Measurements from ENCODE around the gene ANO9. TPM values are rescaled to one million over a fixed set of nuclear protein-coding genes. Genes with fewer than 3 reads are reported as not detected.
A peak's percentile ranks its signal among the peaks of the same experiment; 100 is the strongest.

ANO9 gene
- total and polyA plus RNA-seq, 9 donors: 0.09 to 5.6 (median 0.37) TPM

DNA sequence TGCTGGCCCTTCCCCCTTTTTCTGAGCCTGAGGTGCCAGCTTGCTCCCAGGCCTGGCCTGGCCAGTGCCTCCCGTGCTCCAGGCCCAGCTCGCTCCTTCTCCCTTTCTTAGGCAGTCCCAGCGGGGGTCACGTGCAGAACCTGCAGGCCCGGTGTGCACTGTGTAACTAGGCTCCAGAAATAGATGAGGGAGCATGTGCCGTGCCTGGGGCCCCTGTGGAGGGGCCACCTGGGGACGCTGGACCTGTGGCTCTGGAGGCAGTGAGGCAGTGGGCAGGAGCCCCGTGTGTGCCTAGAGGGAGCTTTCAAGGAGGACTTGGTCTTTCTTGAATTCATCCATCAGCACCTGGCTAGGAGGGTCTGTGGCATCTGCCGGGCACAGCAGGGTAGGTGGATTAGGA lies 19.8 kb upstream of the ANO9 start:
- Histone ChIP-seq H3K27me3 (ENCODE audit: control insufficient read depth, insufficient read depth, low read length) (no peaks in the 10 kb centered on the region), H3K27ac (ENCODE audit: low read length) (no peak overlapping the region), H3K36me3 (ENCODE audit: control insufficient read depth, insufficient read depth, low read length) (peaks cover 44% of the 10 kb centered on the region), H3K4me3 (ENCODE audit: low read length) (no peak overlapping the region), H3K9me3 (replicated peaks; ENCODE audit: control insufficient read depth, low read depth, low read length) (no peaks in the 10 kb centered on the region), H3K4me1 (ENCODE audit: control insufficient read depth, insufficient read depth, low read length) (peaks cover 10% of the 10 kb centered on the region)
- no peak for DNase-seq
- WGBS (ENCODE audit: insufficient coverage): 85% methylated on average over 8 of the region's 9 CpGs

DNA sequence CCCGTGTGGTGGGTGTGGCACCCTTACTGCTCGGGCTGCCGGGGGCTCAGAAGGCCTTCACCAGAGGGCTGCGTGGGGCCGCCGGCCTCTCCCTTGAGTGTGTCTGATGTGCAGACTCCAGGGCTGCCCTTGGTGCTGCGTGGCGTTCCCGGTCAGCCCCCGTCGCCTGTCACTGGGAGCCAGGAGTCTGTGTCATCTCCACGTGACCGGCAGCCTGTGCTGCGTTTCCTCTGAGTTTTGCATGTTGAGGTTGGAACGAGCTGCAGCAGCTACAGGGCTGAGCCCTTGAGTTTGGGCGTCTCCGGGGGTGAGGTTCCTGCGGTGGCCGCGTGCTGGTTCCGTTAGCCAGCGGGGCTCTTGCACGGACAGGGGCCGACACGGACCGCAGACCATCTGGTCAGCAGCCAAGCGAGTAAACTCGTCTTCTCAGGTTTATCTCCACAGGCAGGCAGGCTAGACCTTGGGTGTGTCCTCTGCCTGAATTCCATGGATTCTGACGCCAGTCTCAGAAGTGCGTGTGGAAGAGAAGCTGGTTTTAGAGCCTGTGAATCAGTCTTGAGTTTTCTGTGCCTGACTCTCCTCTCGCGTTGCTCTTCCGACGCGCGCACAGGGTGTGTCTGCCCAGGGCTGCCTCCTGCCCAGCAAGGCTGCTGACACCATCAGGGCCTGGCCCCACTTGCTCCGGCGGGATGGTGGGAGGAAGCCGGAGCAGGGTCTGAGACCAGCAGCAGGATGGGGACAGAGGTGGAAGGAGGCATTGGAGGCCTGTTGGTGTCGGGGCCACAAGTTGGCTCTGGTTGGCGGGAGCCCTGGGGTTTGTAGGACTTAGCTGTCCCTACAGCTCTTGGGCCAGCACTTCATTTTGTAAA lies 18.8 kb upstream of the ANO9 start:
- Histone ChIP-seq H3K9me3 (replicated peaks; ENCODE audit: control insufficient read depth, low read depth, low read length) (no peaks in the 10 kb centered on the region), H3K4me3 (ENCODE audit: low read length) (no peak overlapping the region), H3K27me3 (ENCODE audit: control insufficient read depth, insufficient read depth, low read length) (no peaks in the 10 kb centered on the region), H3K27ac (ENCODE audit: low read length) (peak overlapping the region; percentile 42), H3K36me3 (ENCODE audit: control insufficient read depth, insufficient read depth, low read length) (peaks cover 44% of the 10 kb centered on the region), H3K4me1 (ENCODE audit: control insufficient read depth, insufficient read depth, low read length) (peaks cover 10% of the 10 kb centered on the region)
- WGBS (ENCODE audit: insufficient coverage): 87% methylated on average over 39 of the region's 41 CpGs
- no peak for DNase-seq

DNA sequence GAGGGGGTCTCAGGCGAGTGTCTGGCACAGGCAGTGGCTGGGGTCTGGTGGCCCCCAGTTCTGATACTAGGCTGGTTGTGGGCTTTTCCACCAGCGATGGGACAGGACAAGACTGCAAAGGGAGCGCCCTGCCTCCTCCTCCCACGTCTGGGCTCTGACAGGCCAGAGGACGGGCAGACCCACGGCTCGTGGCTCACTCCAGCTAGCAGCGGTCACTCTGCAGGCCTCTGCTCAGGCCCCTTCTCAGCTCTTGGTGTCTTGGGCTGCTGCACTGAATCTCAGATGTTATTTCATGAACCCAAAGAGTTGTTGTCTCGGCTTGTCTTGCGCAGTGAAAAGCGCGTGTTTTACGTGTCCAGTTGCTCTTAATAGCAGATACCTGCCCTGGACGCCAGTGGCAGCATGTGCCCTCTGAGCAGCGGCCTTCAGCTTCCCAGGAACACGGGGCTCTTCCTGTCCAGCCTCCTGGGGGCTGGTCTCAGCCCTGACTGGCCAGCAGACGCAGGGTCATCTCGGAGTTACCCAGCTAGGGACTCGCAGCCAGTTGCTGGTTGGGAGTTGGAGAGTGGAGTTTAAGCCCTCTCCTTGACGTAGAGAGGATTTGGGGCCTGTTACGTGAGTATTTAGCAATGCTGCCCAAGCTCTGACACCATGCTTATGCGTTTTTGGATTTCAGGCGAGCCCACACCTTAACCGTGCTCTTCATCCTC lies 17.9 kb upstream of the ANO9 start:
- DNase-seq: no peak
- Histone ChIP-seq H3K36me3 (ENCODE audit: control insufficient read depth, insufficient read depth, low read length) (peaks cover 46% of the 10 kb centered on the region), H3K9me3 (replicated peaks; ENCODE audit: control insufficient read depth, low read depth, low read length) (no peaks in the 10 kb centered on the region), H3K4me1 (ENCODE audit: control insufficient read depth, insufficient read depth, low read length) (peaks cover 13% of the 10 kb centered on the region), H3K27me3 (ENCODE audit: control insufficient read depth, insufficient read depth, low read length) (no peaks in the 10 kb centered on the region), H3K4me3 (ENCODE audit: low read length) (no peak overlapping the region), H3K27ac (ENCODE audit: low read length) (no peak overlapping the region)
- 90% methylated on average over 23 of the region's 24 CpGs for WGBS (ENCODE audit: insufficient coverage)

DNA sequence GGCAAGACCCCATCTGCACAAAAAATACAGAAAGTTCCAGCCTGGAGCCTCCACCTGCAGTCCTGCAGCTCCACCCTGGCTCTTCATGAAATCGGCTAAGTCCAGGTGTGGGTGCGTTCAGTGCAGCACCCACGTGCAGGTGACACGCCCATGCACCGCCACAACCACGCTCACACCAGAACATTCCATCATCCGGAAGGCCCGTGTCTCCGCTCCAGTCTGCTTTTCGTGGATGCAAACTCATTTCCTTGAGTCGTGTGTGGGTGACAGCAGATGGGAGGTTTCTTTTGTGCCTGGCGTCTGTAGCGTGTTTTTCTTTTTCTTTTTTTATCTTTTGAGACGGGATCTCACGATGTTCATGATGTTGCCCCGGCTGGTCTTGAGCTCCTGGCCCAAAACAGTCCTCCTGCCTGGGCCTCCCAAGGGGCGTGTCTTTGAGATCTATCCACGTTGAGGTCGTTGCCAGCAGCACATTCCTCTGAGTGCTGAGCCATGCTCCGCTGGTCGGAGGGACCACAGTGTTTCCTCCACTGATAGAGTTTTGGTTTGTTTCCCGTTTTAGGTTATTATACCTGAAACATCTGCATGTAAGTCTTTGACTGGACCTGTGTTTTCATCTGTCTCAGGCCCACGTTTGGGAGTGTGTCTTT lies 15.4 kb upstream of the ANO9 start:
- WGBS (ENCODE audit: insufficient coverage): 72% methylated on average over 17 of the region's 23 CpGs
- peaks cover 56% of the 10 kb centered on the region for H3K36me3 ChIP-seq (ENCODE audit: control insufficient read depth, insufficient read depth, low read length)

DNA sequence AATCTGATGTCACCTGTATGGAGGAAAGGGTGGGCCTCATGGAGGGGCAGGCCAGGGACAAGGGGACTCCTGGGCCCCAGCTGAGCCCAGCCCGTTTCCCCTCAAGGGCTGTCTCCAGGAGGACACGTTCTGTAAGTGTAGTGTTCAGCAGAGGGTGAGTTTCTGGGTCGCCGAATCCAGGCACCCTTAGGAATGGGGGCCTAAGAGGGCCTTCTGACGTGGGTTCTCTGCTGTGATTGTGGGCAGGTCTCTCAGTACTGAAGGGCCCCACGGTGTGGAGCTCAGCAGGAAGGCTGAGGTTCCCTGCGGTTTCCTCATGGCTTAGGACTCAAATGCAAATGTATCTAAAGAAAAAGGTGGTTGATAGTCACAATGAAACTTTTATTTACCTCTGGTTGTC lies 14.7 kb upstream of the ANO9 start:
- Histone ChIP-seq H3K27me3 (ENCODE audit: control insufficient read depth, insufficient read depth, low read length) (no peaks in the 10 kb centered on the region), H3K9me3 (replicated peaks; ENCODE audit: control insufficient read depth, low read depth, low read length) (no peaks in the 10 kb centered on the region), H3K4me1 (ENCODE audit: control insufficient read depth, insufficient read depth, low read length) (peaks cover 17% of the 10 kb centered on the region), H3K36me3 (ENCODE audit: control insufficient read depth, insufficient read depth, low read length) (peaks cover 53% of the 10 kb centered on the region), H3K27ac (ENCODE audit: low read length) (no peak overlapping the region), H3K4me3 (ENCODE audit: low read length) (no peak overlapping the region)
- WGBS (ENCODE audit: insufficient coverage): 80% methylated on average over 6 of the region's 7 CpGs
- no peak for DNase-seq

More for the DNA sequence above, 15.4 kb upstream of the ANO9 start:
- H3K27ac ChIP-seq (ENCODE audit: low read length): no peak overlapping the region
- H3K9me3 ChIP-seq (replicated peaks; ENCODE audit: control insufficient read depth, low read depth, low read length): no peaks in the 10 kb centered on the region
- no peaks in the 10 kb centered on the region for H3K27me3 ChIP-seq (ENCODE audit: control insufficient read depth, insufficient read depth, low read length)
- DNase-seq: no peak
- no peak overlapping the region for H3K4me3 ChIP-seq (ENCODE audit: low read length)
- peaks cover 13% of the 10 kb centered on the region for H3K4me1 ChIP-seq (ENCODE audit: control insufficient read depth, insufficient read depth, low read length)

DNA sequence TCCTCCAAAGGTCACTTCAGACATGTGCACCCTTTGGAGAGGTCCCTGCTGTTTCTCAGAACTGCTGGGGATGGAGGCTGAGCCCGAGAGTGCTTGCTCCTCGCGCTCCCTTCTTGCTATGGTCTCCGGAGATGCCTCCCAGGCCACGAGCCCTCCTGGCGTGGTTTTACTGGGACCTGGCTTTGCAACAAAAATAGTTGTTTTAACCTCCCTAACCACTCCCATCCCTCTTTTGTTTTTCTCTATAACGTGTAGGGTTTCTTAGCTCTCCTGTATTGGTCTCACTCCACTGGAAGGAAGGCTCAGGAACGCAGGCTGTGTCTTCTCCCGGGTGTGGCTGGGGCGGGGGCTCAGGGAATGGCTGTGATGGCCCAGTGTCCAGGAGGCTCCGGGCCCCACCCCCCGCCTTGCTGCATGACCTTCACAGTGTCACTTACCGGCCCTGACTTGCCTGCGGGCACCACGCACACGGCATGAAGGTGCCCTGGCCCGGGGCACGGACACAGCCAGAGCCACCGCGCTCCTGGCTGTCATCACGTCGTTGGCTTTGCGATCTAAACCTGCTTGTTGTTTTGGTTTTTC lies 13.8 kb upstream of the ANO9 start:
- no peak overlapping the region for H3K27ac ChIP-seq (ENCODE audit: low read length)
- 85% methylated on average over 14 of the region's 23 CpGs for WGBS (ENCODE audit: insufficient coverage)

DNA sequence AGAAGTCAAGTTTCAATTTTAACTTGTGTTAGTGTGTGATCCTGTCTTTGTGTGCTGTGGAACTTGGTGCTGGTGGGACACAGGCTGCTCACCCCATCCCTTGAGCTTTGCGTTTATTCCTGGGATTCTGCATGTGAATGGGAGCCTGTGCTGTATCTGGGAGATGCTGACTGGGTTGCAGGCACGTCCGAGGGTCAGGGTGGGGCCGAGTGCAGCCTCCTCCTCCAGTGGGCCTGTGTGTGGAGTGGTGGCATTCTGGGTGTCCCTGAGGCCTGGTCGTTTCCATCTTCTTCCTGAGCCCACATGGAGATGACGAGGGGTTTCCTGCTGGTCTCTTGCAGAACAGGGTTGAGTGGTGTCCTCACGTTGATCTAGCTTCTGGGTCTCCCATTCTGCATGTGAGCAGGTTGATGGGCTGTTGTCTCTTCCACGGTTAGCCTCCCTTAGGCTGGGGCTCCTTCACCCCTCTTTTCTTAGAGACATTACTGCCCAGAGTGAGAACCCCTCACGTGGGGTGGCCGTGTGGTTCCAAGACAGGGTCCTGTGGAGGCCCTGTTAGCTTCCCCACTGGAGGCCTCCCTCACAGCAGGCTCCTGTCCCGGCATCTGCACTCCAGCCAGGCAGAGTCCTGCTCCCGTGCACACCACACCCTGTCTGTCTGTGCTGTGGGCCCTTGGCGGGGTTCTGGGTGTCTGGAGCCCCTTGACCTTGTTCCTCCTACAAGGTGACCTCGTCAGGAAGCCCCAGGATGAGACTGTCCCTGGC lies 13.2 kb upstream of the ANO9 start:
- no peak overlapping the region for H3K27ac ChIP-seq (ENCODE audit: low read length)
- H3K36me3 ChIP-seq (ENCODE audit: control insufficient read depth, insufficient read depth, low read length): peaks cover 39% of the 10 kb centered on the region
- H3K4me1 ChIP-seq (ENCODE audit: control insufficient read depth, insufficient read depth, low read length): peaks cover 14% of the 10 kb centered on the region
- no peaks in the 10 kb centered on the region for H3K27me3 ChIP-seq (ENCODE audit: control insufficient read depth, insufficient read depth, low read length)
- 65% methylated on average over 9 of the region's 14 CpGs for WGBS (ENCODE audit: insufficient coverage)
- DNase-seq: no peak
- no peaks in the 10 kb centered on the region for H3K9me3 ChIP-seq (replicated peaks; ENCODE audit: control insufficient read depth, low read depth, low read length)
- no peak overlapping the region for H3K4me3 ChIP-seq (ENCODE audit: low read length)

More for the DNA sequence above, 13.8 kb upstream of the ANO9 start:
- Histone ChIP-seq H3K27me3 (ENCODE audit: control insufficient read depth, insufficient read depth, low read length) (no peaks in the 10 kb centered on the region), H3K36me3 (ENCODE audit: control insufficient read depth, insufficient read depth, low read length) (peaks cover 45% of the 10 kb centered on the region), H3K9me3 (replicated peaks; ENCODE audit: control insufficient read depth, low read depth, low read length) (no peaks in the 10 kb centered on the region), H3K4me3 (ENCODE audit: low read length) (no peak overlapping the region), H3K4me1 (ENCODE audit: control insufficient read depth, insufficient read depth, low read length) (peaks cover 21% of the 10 kb centered on the region)
- no peak for DNase-seq

DNA sequence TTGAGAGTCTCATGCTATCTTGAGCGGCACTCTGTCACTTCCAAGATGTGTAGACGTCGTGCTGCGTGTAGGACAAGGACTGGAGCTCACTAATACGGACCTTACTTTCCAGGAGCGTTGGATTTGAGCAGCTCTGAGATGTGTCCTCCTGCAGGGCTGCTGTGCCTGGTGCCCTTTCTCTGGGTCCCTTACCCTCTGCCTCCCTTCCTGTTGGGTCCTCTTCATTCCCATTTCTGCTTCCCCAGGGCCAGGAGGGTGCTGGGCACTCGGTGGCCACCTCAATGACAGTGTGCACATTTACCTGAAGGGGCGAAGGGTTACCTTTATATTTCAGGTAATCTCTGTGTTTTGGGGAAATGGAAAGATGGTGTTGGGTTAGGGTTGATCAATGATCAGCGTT lies 12.2 kb upstream of the ANO9 start:
- Histone ChIP-seq H3K9me3 (replicated peaks; ENCODE audit: control insufficient read depth, low read depth, low read length) (no peaks in the 10 kb centered on the region), H3K27me3 (ENCODE audit: control insufficient read depth, insufficient read depth, low read length) (no peaks in the 10 kb centered on the region), H3K4me1 (ENCODE audit: control insufficient read depth, insufficient read depth, low read length) (peaks cover 23% of the 10 kb centered on the region), H3K36me3 (ENCODE audit: control insufficient read depth, insufficient read depth, low read length) (peaks cover 36% of the 10 kb centered on the region), H3K4me3 (ENCODE audit: low read length) (no peak overlapping the region), H3K27ac (ENCODE audit: low read length) (no peak overlapping the region)
- DNase-seq: no peak
- WGBS (ENCODE audit: insufficient coverage): 86% methylated on average over 8 of the region's 9 CpGs

DNA sequence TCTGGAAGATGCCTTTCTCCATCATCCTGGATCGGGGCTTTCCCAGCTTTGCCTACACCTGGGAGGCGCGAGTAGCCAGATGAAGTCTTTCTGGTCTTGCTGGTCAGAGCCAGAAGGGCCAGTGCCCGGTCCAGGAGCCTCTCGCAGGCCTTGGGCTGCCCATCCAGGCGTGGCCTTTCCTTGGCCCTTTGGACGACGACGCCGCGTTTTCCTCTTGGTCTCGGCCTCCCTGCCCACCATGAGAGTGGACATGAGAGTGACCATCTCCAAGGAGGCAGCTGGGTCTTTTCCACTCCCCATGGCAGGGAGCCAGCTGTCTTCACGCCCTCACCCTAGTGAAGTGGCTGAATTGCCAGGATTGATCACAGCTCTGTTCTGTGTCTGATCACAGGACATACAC lies 11.8 kb upstream of the ANO9 start:
- H3K27ac ChIP-seq (ENCODE audit: low read length): no peak overlapping the region
- DNase-seq: no peak
- H3K4me1 ChIP-seq (ENCODE audit: control insufficient read depth, insufficient read depth, low read length): peaks cover 25% of the 10 kb centered on the region
- H3K36me3 ChIP-seq (ENCODE audit: control insufficient read depth, insufficient read depth, low read length): peaks cover 36% of the 10 kb centered on the region
- no peaks in the 10 kb centered on the region for H3K27me3 ChIP-seq (ENCODE audit: control insufficient read depth, insufficient read depth, low read length)
- H3K9me3 ChIP-seq (replicated peaks; ENCODE audit: control insufficient read depth, low read depth, low read length): no peaks in the 10 kb centered on the region
- WGBS (ENCODE audit: insufficient coverage): 91% methylated on average over 12 of the region's 13 CpGs
- no peak overlapping the region for H3K4me3 ChIP-seq (ENCODE audit: low read length)
